A673 (cell line): ENCODE measurements around the gene OR6Y1. TPM values are rescaled to one million over a fixed set of nuclear protein-coding genes. Genes with fewer than 3 reads are reported as not detected.

ENCODE experiments used
- Bru-seq: library from RNA; stranded (reverse); fragments of 400-500 nt; gene quantifications from one replicate; lab custom pipeline; 2021; lab: Mats Ljungman, UMichigan
- BruChase-seq, 2 experiments: library from RNA; stranded (reverse); fragments of 400-500 nt; gene quantifications; one replicate each; lab custom pipeline; 2021; lab: Mats Ljungman, UMichigan
- BruUV-seq: library from RNA; stranded (reverse); fragments of 400-500 nt; replicated peaks from 2 replicates; lab custom pipeline; 2021; lab: Mats Ljungman, UMichigan
- CTCF ChIA-PET: fragments of 300-600 bp; sonication (Branson Sonifier 250); formaldehyde crosslinking; loops from one replicate; lab custom pipeline; 2022; ENCODE audit warnings: antibody characterized with exemption; lab: Charles Lee
- POLR2A ChIA-PET: fragments of 300-600 bp; sonication (Branson Sonifier 250); formaldehyde crosslinking; loops from one replicate; lab custom pipeline; 2022; ENCODE audit warnings: antibody characterized with exemption; ENCODE audit not compliant: low non-redundant PET; lab: Charles Lee
- DNase-seq: peaks from one replicate; pipeline ENCODE4 v3.0.0-alpha.2; 2015; ENCODE audit warnings: low spot score
- H3K27ac ChIP-seq: fragments of 200-600 bp; sonication (generic); 2 replicates; pipeline ENCODE4 v1.5.1; 2016; ENCODE audit warnings: mixed run types, low read depth, mild to moderate bottlenecking, mixed read lengths, antibody characterized with exemption, low read length; ENCODE audit not compliant: poor library complexity, severe bottlenecking
- H3K27me3 ChIP-seq: fragments of 200-600 bp; sonication (generic); replicated peaks from 2 replicates; pipeline ENCODE4 v1.6.1; 2017; ENCODE audit warnings: mixed run types, low read depth, mild to moderate bottlenecking, mixed read lengths, antibody characterized with exemption, low read length; ENCODE audit not compliant: insufficient read depth, poor library complexity
- H3K36me3 ChIP-seq: fragments of 200-600 bp; sonication (generic); 2 replicates; pipeline ENCODE4 v1.6.1; 2016; ENCODE audit warnings: mixed run types, mild to moderate bottlenecking, mixed read lengths, antibody characterized with exemption, low read length; ENCODE audit not compliant: insufficient read depth, poor library complexity, severe bottlenecking
- H3K4me1 ChIP-seq: fragments of 200-600 bp; sonication (generic); 2 replicates; pipeline ENCODE4 v1.6.1; 2017; ENCODE audit warnings: mixed run types, mild to moderate bottlenecking, mixed read lengths, antibody characterized with exemption, low read length; ENCODE audit not compliant: insufficient read depth, poor library complexity, severe bottlenecking
- H3K4me3 ChIP-seq: fragments of 200-600 bp; sonication (generic); 2 replicates; pipeline ENCODE4 v1.5.1; 2016; ENCODE audit warnings: low read depth, mixed run types, mild to moderate bottlenecking, mixed read lengths, low read length; ENCODE audit not compliant: poor library complexity, severe bottlenecking
- H3K9me3 ChIP-seq: fragments of 200-600 bp; sonication (generic); 2 replicates; pipeline ENCODE4 v1.6.1; 2016; ENCODE audit warnings: mixed run types, low read depth, mild to moderate bottlenecking, mixed read lengths, antibody characterized with exemption, low read length; ENCODE audit not compliant: poor library complexity, severe bottlenecking
- EZH2 ChIP-seq: fragments of 200-600 bp; sonication (generic); IDR thresholded peaks from 2 replicates; pipeline ENCODE4 v1.6.1; 2017; ENCODE audit warnings: borderline replicate concordance, low read depth, mild to moderate bottlenecking, mixed read lengths, antibody characterized with exemption, low read length; ENCODE audit not compliant: poor library complexity, severe bottlenecking
- intact Hi-C: fragments of 100-400 bp; cut with micrococcal nuclease; formaldehyde crosslinking; loops from one replicate; pipeline ENCODE4 v1.10.0; 2022; ENCODE audit not compliant: unreplicated experiment
- long read RNA-seq: library from polyadenylated mRNA; stranded (forward); transcript quantifications from one replicate; pipeline ENCODE4 v2.0.0, GENCODE V29; 2022
- total RNA-seq: library from RNA; stranded (reverse); gene quantifications from 2 replicates; pipeline ENCODE4 v1.2.3, GENCODE V29; 2021
- TF ChIP-seq, protein P1 (sequence below): fragments of 300-800, 200-600 bp; sonication (generic); conservative IDR thresholded peaks from 2 replicates; pipeline ENCODE4 v1.5.1; 2017; ENCODE audit warnings: low read depth, mild to moderate bottlenecking, antibody characterized with exemption, low read length, moderate library complexity, mixed read lengths

Gene OR6Y1, protein sequence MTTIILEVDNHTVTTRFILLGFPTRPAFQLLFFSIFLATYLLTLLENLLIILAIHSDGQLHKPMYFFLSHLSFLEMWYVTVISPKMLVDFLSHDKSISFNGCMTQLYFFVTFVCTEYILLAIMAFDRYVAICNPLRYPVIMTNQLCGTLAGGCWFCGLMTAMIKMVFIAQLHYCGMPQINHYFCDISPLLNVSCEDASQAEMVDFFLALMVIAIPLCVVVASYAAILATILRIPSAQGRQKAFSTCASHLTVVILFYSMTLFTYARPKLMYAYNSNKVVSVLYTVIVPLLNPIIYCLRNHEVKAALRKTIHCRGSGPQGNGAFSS
- total RNA-seq (not detected in 2 replicates), Bru-seq, nascent RNA (not detected), BruChase-seq, experiment 1, labeled RNA remaining after a 2-hour chase (not detected), BruChase-seq, experiment 2, labeled RNA remaining after a 6-hour chase (not detected)
- long read RNA-seq, result 0 reads

DNA sequence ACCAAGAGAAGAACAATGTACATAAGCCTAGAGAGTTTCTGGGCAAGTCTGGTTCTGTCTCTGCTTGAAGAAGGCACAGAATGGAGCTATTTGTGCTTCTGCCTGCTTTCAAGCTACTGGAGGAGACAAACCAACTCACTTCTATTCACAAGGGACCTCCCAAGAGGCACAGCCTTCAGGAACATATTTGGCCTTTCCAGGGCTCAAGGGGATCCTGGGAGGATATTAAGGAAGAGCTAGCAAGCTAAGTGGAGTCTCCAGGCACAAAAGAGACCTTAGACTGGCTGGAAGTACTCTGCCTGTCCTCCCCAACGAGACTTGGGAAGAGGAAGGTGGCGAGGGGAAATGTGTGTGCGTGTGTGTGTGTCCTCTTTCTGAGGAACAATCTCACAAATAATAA lies at the start of gene OR6Y1:
Gene OR6Y1 (minus strand): TSS at position 54 of the 400 bp plus-strand sequence. CDS start 6,300 bp downstream, outside the sequence.
- H3K4me3 ChIP-seq, result no peak within 1 kb of the TSS
- no peaks in the 10 kb centered on the region for H3K9me3 ChIP-seq
- intact Hi-C loops, result no loop called here
- H3K4me1 ChIP-seq, result no peaks in the 10 kb centered on the region
- POLR2A ChIA-PET, result no interaction called here
- H3K27ac ChIP-seq, result no peak within 1 kb of the TSS
- TF ChIP-seq, protein P1, sequence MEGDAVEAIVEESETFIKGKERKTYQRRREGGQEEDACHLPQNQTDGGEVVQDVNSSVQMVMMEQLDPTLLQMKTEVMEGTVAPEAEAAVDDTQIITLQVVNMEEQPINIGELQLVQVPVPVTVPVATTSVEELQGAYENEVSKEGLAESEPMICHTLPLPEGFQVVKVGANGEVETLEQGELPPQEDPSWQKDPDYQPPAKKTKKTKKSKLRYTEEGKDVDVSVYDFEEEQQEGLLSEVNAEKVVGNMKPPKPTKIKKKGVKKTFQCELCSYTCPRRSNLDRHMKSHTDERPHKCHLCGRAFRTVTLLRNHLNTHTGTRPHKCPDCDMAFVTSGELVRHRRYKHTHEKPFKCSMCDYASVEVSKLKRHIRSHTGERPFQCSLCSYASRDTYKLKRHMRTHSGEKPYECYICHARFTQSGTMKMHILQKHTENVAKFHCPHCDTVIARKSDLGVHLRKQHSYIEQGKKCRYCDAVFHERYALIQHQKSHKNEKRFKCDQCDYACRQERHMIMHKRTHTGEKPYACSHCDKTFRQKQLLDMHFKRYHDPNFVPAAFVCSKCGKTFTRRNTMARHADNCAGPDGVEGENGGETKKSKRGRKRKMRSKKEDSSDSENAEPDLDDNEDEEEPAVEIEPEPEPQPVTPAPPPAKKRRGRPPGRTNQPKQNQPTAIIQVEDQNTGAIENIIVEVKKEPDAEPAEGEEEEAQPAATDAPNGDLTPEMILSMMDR, result no peak
- TF ChIP-seq EZH2, result no peak
- peaks cover 19% of the 10 kb centered on the region for H3K27me3 ChIP-seq
- CTCF ChIA-PET, result no interaction called here
- H3K36me3 ChIP-seq, result no peaks in the 10 kb centered on the region
- no TSS peak for BruUV-seq
- DNase-seq, result no peak

DNA sequence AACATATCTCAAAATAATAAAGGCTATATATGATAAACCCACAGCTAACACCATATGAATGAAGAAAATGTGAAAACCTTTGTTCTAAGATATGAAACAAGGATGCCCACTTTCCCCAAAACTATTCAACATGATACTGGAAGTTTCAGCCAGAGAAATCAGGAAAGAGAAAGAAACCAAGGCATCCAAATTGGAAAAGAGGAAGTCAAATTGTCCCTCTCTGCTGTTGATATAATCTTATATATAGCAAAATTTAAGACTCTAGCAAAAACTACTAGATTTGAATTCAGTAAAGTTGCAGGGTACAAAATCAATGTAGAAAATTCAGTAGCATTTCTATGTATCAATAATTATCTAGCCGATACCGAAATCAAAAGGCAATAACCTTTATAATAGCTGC lies 46.5 kb upstream of the OR6Y1 start:
- POLR2A ChIA-PET, result no interaction called here

DNA sequence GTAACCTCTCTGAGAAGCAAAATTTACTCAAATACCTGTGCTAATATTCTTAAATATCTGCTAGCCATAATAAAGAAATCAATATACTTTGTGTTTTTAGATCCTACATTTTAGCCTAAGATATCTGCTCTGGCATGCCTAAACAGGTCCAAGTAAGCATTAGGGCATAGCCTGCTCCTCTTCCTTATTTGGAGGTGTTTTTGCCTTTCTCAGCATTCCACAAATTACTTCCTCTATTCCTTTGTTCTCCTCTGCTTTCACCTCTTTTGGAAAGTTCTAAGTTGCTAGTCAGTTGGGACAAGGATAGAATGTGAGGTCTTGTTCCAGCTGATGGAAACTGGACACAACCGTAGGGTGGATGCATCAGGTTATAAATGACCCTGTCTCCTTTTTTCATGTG lies 32.7 kb upstream of the OR6Y1 start:
- intact Hi-C loops, result no loop called here
- H3K27me3 ChIP-seq, result no peaks in the 10 kb centered on the region
- TF ChIP-seq EZH2, result no peak
- no peak overlapping the region for H3K4me3 ChIP-seq
- ChIA-PET POLR2A (no interaction called here), CTCF (no interaction called here)
- no peaks in the 10 kb centered on the region for H3K4me1 ChIP-seq
- H3K27ac ChIP-seq, result no peak overlapping the region
- no TSS peak for BruUV-seq
- no peaks in the 10 kb centered on the region for H3K36me3 ChIP-seq
- DNase-seq, result no peak
- no peaks in the 10 kb centered on the region for H3K9me3 ChIP-seq

More for the DNA sequence above, 46.5 kb upstream of the OR6Y1 start:
- TF ChIP-seq EZH2, result no peak
- TF ChIP-seq, protein P1, result no peak
- intact Hi-C loops, result no loop called here
- Histone ChIP-seq H3K9me3 (no peaks in the 10 kb centered on the region), H3K27ac (no peak overlapping the region), H3K36me3 (no peaks in the 10 kb centered on the region), H3K27me3 (no peaks in the 10 kb centered on the region), H3K4me3 (no peak overlapping the region), H3K4me1 (no peaks in the 10 kb centered on the region)
- no peak for DNase-seq
- no TSS peak for BruUV-seq
- CTCF ChIA-PET, result no interaction called here
